Loucy (cell line): ENCODE results near the gene RPLP1.

ENCODE experiments used
- H2AFZ ChIP-seq: fragments of 200-600 bp; sonication (generic); 2 replicates; pipeline ENCODE4 v1.6.0; 2016; ENCODE audit warnings: antibody characterized with exemption, mild to moderate bottlenecking, low read length, moderate library complexity
- H3F3A ChIP-seq: fragments of 200-600 bp; 2 replicates; pipeline ENCODE4 v1.6.0; 2016; ENCODE audit warnings: antibody characterized with exemption, low read depth, mild to moderate bottlenecking
- H3K27me3 ChIP-seq: fragments of 200-600 bp; sonication (generic); 2 replicates; pipeline ENCODE4 v1.6.1; 2014; ENCODE audit warnings: low read length, mild to moderate bottlenecking; ENCODE audit not compliant: insufficient read depth, poor library complexity, severe bottlenecking
- H3K36me3 ChIP-seq: fragments of 200-600 bp; sonication (generic); 2 replicates; pipeline ENCODE4 v1.6.1; 2016; ENCODE audit warnings: low read length; ENCODE audit not compliant: insufficient read depth
- H3K4me1 ChIP-seq: fragments of 200-600 bp; sonication (generic); 2 replicates; pipeline ENCODE4 v1.5.1; 2014; ENCODE audit warnings: low read length, mild to moderate bottlenecking; ENCODE audit not compliant: insufficient read depth, poor library complexity, severe bottlenecking
- H3K4me2 ChIP-seq: fragments of 200-600 bp; sonication (generic); 2 replicates; pipeline ENCODE4 v1.6.0; 2014; ENCODE audit warnings: antibody characterized with exemption, low read length, low read depth, mild to moderate bottlenecking; ENCODE audit not compliant: poor library complexity, severe bottlenecking
- H3K4me3 ChIP-seq: fragments of 200-600 bp; sonication (generic); 2 replicates; pipeline ENCODE4 v1.5.1; 2014; ENCODE audit warnings: low read length, mild to moderate bottlenecking, mixed read lengths; ENCODE audit not compliant: poor library complexity, severe bottlenecking
- H3K79me2 ChIP-seq: fragments of 200-600 bp; sonication (generic); 2 replicates; pipeline ENCODE4 v1.6.1; 2014; ENCODE audit warnings: low read length; ENCODE audit not compliant: insufficient read depth
- H3K9ac ChIP-seq: fragments of 200-600 bp; sonication (generic); 2 replicates; pipeline ENCODE4 v1.6.0; 2014; ENCODE audit warnings: mild to moderate bottlenecking, low read depth, low read length, moderate library complexity; ENCODE audit not compliant: poor library complexity, severe bottlenecking
- H3K9me2 ChIP-seq: fragments of 200-600 bp; sonication (generic); replicated peaks from 2 replicates; pipeline ENCODE4 v1.6.1; 2016; ENCODE audit warnings: low read depth, low read length, mixed read lengths
- H3K9me3 ChIP-seq: fragments of 200-600 bp; sonication (generic); 2 replicates; pipeline ENCODE4 v1.6.1; 2014; ENCODE audit warnings: mild to moderate bottlenecking, antibody characterized with exemption, low read length, low read depth; ENCODE audit not compliant: insufficient read depth
- H4K20me1 ChIP-seq: fragments of 200-600 bp; sonication (generic); 2 replicates; pipeline ENCODE4 v1.6.0; 2014; ENCODE audit warnings: antibody characterized with exemption, low read length, mild to moderate bottlenecking; ENCODE audit not compliant: insufficient read depth, poor library complexity, severe bottlenecking
- CTCF ChIP-seq: fragments of 200-600 bp; sonication (generic); conservative IDR thresholded peaks from 2 replicates; pipeline ENCODE4 v1.5.1; 2014; ENCODE audit warnings: mild to moderate bottlenecking, antibody characterized with exemption, low read length
- EZH2phosphoT487 ChIP-seq: fragments of 200-600 bp; IDR thresholded peaks from 2 replicates; pipeline ENCODE4 v1.6.1; 2018; ENCODE audit warnings: antibody characterized with exemption, mild to moderate bottlenecking, moderate library complexity, borderline replicate concordance

The RPLP1 gene

DNA sequence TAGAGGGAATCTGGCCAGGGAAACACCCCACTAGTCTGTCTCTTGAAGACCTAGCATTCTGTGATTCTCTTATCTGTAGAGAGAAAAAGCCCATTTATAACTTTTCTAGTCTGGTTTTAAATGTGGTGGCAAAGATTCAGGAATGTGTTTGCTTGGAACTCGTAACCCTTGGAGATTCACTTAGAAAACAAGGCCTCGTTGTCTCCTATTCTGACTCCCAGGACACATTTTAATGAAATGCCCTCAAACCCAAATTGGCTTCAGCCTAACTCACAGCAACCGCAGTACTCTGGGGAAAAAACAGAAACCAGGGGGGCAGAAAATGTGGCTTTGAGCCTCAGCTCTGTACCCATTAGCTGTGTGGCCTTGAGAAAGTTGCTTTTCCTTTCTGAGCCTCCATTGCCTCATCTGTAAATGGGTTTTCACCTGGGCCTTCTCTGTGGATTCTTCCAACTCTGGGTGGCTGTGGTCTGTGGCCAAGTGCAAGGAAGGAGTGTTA lies 36.5 kb downstream of the RPLP1 start:
- Histone ChIP-seq H3K36me3 (no peaks in the 10 kb centered on the region), H3K4me2 (no peak overlapping the region), H3K4me3 (no peak overlapping the region), H3K79me2 (no peaks in the 10 kb centered on the region), H3K27me3 (no peaks in the 10 kb centered on the region), H3F3A (no peaks in the 10 kb centered on the region), H3K9me3 (no peaks in the 10 kb centered on the region), H4K20me1 (no peaks in the 10 kb centered on the region), H3K9me2 (no peaks in the 10 kb centered on the region), H2AFZ (no peak overlapping the region), H3K9ac (no peak overlapping the region), H3K4me1 (no peaks in the 10 kb centered on the region)
- no peak for TF ChIP-seq EZH2phosphoT487
- no peak for TF ChIP-seq CTCF

DNA sequence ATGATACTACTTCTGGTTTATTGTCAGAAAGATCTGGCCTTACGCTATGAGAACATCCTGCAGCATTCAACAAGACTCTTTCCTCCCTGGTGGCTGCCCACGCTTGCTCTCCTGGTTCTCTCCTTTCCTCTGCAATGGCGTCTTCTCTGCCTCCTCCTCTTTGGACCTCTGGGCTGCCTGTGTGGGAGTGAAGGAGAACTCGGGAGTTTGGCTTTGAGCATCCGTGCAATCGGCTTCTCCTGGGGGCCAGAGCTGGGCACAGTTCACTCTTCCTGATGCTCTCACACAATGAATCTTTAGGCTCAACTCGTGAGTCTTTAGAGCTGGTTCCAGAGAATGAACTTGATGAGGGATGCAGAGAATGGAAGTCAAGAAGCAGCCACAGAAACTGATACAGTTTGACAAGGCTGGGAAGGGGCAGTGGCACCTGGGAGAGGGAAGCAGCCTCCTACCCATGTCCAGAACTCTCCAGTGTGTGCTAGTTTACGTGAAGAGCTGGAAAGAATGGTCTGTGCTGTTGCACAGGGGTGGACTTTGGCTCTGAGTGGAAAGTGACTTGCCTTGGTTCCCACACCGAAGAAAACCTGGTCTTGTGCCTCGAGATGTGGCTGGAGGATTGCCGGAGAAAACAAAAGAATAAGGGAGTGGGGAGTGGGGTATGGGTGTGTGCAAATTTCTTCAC lies 37.9 kb downstream of the RPLP1 start:
- no peaks in the 10 kb centered on the region for H3F3A ChIP-seq
- no peaks in the 10 kb centered on the region for H3K9me3 ChIP-seq
- H3K27me3 ChIP-seq = no peaks in the 10 kb centered on the region
- H3K4me2 ChIP-seq = no peak overlapping the region
- no peak overlapping the region for H2AFZ ChIP-seq
- H3K4me3 ChIP-seq = no peak overlapping the region
- TF ChIP-seq EZH2phosphoT487 = no peak
- TF ChIP-seq CTCF = no peak
- H4K20me1 ChIP-seq = no peaks in the 10 kb centered on the region
- H3K9me2 ChIP-seq = no peaks in the 10 kb centered on the region
- H3K4me1 ChIP-seq = no peaks in the 10 kb centered on the region
- H3K79me2 ChIP-seq = no peaks in the 10 kb centered on the region
- H3K36me3 ChIP-seq = no peaks in the 10 kb centered on the region
- no peak overlapping the region for H3K9ac ChIP-seq

DNA sequence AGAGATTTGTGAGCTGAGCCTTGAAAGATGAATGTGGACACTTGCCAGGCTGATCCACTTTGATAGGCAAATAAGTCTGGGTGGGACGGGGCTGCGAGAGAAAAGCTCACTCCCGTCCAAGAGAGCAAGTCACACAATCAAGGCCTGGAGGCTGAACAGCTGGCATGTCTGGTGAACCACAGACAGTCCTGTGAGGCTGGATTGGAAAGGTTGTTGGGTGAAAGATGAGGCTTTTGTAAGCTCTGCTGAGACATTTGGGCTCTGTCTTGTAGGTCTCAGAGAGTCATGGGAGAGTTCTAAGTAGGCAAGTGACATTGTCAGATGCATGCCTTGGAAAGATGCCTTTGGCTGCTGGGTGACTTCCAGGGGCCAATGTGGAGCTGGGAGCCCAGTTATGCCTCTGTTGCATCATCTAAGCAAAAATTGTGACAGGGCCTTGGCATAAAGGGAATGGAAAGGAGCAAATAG lies 38.5 kb downstream of the RPLP1 start:
- no peaks in the 10 kb centered on the region for H3K36me3 ChIP-seq

More for the DNA sequence above, 38.5 kb downstream of the RPLP1 start:
- Histone ChIP-seq H3K4me3 (no peak overlapping the region), H3K9me3 (no peaks in the 10 kb centered on the region), H3K27me3 (no peaks in the 10 kb centered on the region), H3K9me2 (no peaks in the 10 kb centered on the region), H2AFZ (no peak overlapping the region), H3K79me2 (no peaks in the 10 kb centered on the region), H4K20me1 (no peaks in the 10 kb centered on the region), H3K4me1 (no peaks in the 10 kb centered on the region), H3F3A (no peaks in the 10 kb centered on the region), H3K4me2 (no peak overlapping the region), H3K9ac (no peak overlapping the region)
- TF ChIP-seq CTCF (no peak), EZH2phosphoT487 (no peak)
